Vagina (tissue), 2 donors: Measurements from ENCODE around the gene DDT. TPM values are rescaled to one million over a fixed set of nuclear protein-coding genes. Genes with fewer than 3 reads are reported as not detected.

Source experiments
- DNase-seq, 2 donors: peaks; one replicate each; pipeline ENCODE4 v3.0.0-alpha.2; 2017; ENCODE audit errors: extremely low spot score in 2 of 2
- H3K27ac ChIP-seq: fragments of 200-600 bp; sonication (generic); one replicate; pipeline ENCODE4 v1.5.1; 2019
- H3K27me3 ChIP-seq: fragments of 200-600 bp; sonication (generic); one replicate; pipeline ENCODE4 v1.5.1; 2019
- H3K36me3 ChIP-seq, 2 donors: fragments of 200-600 bp; sonication (generic); one replicate each; pipeline ENCODE4 v1.5.1; 2017 to 2019
- H3K4me1 ChIP-seq: fragments of 200-600 bp; sonication (generic); one replicate; pipeline ENCODE4 v1.5.1; 2019
- H3K4me3 ChIP-seq, 2 donors: fragments of 200-600 bp; sonication (generic); 1 replicate in 1 of 2; 2 replicates in 1 of 2; pipeline ENCODE4 v1.5.1; 2016 to 2019
- H3K9me3 ChIP-seq: fragments of 200-600 bp; sonication (generic); one replicate; pipeline ENCODE4 v1.5.1; 2019
- CTCF ChIP-seq, 3 experiments: fragments of 450-650 bp in 2 of 3; fragments of 200-600 bp in 1 of 3; sonication (generic) in 1 of 3; IDR thresholded peaks; one replicate each; pipeline ENCODE4 v1.5.1; 2017 to 2019; ENCODE audit warnings: antibody characterized with exemption in 3 of 3, mild to moderate bottlenecking in 2 of 3, moderate library complexity in 2 of 3
- POLR2A ChIP-seq, 2 donors: fragments of 450-650 bp; IDR thresholded peaks; one replicate each; pipeline ENCODE4 v1.6.1; 2017; ENCODE audit warnings: antibody characterized with exemption in 2 of 2, mild to moderate bottlenecking in 2 of 2, moderate library complexity in 2 of 2
- POLR2AphosphoS5 ChIP-seq, 2 donors: sonication (generic); formaldehyde crosslinking; IDR thresholded peaks; one replicate each; pipeline ENCODE4 v1.9.0; 2017; ENCODE audit warnings: antibody characterized with exemption in 2 of 2, mild to moderate bottlenecking in 2 of 2, low read depth in 1 of 2; ENCODE audit not compliant: insufficient read depth in 1 of 2
- intact Hi-C: fragments of 100-400 bp; cut with DNase I; formaldehyde crosslinking; loops from one replicate; pipeline ENCODE4 v1.15.1; 2023
- total RNA-seq: library from RNA; depleted of rRNA; stranded (reverse); fragments of >200 nt; gene quantifications from one replicate; pipeline ENCODE4 v1.2.3, GENCODE V29; 2016

The DDT gene
- total RNA-seq, 1 donor from 2014 or later: 167 TPM

- intact Hi-C loops: loop anchor here (5.0 kb wide), 1 partner anchor 68 kb away; the partner anchor contains the start of gene GSTT4
- H3K4me1 ChIP-seq: no peaks in the 10 kb centered on the region
- H3K9me3 ChIP-seq: no peaks in the 10 kb centered on the region
- no peak for TF ChIP-seq CTCF (IDR thresholded peaks at IDR 0.05)
- no peak for TF ChIP-seq POLR2A (IDR thresholded peaks at IDR 0.05)
- no peak for TF ChIP-seq POLR2AphosphoS5 (IDR thresholded peaks at IDR 0.05; ENCODE audit: insufficient read depth in 1 of 2, low read depth in 1 of 2)
- H3K27me3 ChIP-seq: no peaks in the 10 kb centered on the region
- H3K4me3 ChIP-seq: no peak overlapping the region
- no peak for DNase-seq
- no peaks in the 10 kb centered on the region for H3K36me3 ChIP-seq
- no peak overlapping the region for H3K27ac ChIP-seq
These were observed 35.3 kb downstream of the DDT start for GRCh38 chr22:23939017-23939357.

GRCh38 chr22:23938328-23939016, 35.8 kb downstream of the DDT start:
- Histone ChIP-seq H3K4me3 (no peak overlapping the region), H3K9me3 (no peaks in the 10 kb centered on the region), H3K4me1 (no peaks in the 10 kb centered on the region), H3K36me3 (no peaks in the 10 kb centered on the region), H3K27me3 (no peaks in the 10 kb centered on the region), H3K27ac (no peak overlapping the region)
- intact Hi-C loops: loop anchor here (5.0 kb wide), 1 partner anchor 69 kb away; the partner anchor contains the start of gene GSTT4
- TF ChIP-seq POLR2A (IDR thresholded peaks at IDR 0.05): no peak
- TF ChIP-seq CTCF (IDR thresholded peaks at IDR 0.05): no peak
- no peak for TF ChIP-seq POLR2AphosphoS5 (IDR thresholded peaks at IDR 0.05; ENCODE audit: insufficient read depth in 1 of 2, low read depth in 1 of 2)
- no peak for DNase-seq

DNA sequence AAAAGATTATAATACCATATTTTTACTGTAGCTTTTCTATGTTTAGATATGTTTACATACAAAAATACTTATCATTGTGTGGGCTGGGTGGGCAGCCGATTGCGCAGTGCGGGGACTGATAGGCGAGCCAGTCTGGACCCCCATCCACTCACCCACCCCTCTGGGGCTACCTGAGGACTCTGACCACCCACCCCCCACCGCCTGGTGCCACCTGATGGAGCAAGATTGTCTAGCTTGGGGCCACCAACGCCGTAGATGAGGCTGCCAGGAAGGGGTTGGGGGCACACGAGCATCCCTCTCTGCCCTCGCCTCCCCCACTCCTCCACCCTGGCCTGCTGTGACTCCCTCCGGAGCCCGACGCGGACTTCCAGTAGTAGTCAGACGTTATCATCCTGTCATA, 47.7 kb downstream of the DDT start:
- Histone ChIP-seq H3K36me3 (no peaks in the 10 kb centered on the region), H3K27ac (no peak overlapping the region), H3K4me1 (peaks cover 8% of the 10 kb centered on the region), H3K4me3 (no peak overlapping the region), H3K27me3 (no peaks in the 10 kb centered on the region), H3K9me3 (peaks cover 4% of the 10 kb centered on the region)
- intact Hi-C loops: loop anchor here (5.0 kb wide), 1 partner anchor 46 kb away; the partner anchor contains the start of gene DDT
- TF ChIP-seq POLR2AphosphoS5 (IDR thresholded peaks at IDR 0.05; ENCODE audit: insufficient read depth in 1 of 2, low read depth in 1 of 2) (no peak), POLR2A (IDR thresholded peaks at IDR 0.05) (no peak), CTCF (IDR thresholded peaks at IDR 0.05) (no peak)
- DNase-seq: no peak

DNA sequence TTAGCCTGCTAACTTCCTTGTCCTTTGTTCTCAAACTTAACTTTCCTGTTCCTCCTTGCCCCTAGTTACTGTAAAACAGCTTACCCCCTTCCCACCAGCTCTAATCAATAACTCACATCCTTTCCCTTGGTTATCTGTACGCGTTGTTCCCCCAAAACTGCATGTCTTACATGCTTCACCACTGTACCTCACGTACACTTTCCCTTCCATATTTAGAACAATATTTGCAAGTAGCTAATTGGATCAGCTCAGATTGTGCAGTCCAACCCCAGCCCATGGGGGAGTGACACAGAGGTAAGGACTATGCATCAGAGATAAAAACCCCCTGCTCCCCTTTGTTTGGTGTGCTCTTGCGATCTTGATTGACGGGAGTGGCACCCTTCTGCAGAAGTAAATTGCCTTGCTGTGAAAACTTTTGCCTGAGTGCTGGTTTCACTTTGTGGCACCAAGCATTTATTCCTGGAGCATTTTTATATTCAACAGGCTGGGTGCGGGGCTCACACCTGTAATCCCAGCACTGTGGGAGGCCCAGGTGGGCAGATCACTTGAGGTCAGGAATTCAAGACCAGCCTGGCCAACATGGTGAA, 49.1 kb downstream of the DDT start:
- Histone ChIP-seq H3K27me3 (no peaks in the 10 kb centered on the region), H3K36me3 (no peaks in the 10 kb centered on the region)
- intact Hi-C loops: loop anchor here (5.0 kb wide), 1 partner anchor 47 kb away; the partner anchor contains the start of gene DDT

More for the DNA sequence above, 49.1 kb downstream of the DDT start:
- H3K27ac ChIP-seq: no peak overlapping the region
- peaks cover 8% of the 10 kb centered on the region for H3K4me1 ChIP-seq
- TF ChIP-seq CTCF (IDR thresholded peaks at IDR 0.05) (no peak), POLR2AphosphoS5 (IDR thresholded peaks at IDR 0.05; ENCODE audit: insufficient read depth in 1 of 2, low read depth in 1 of 2) (no peak), POLR2A (IDR thresholded peaks at IDR 0.05) (no peak)
- peaks cover 4% of the 10 kb centered on the region for H3K9me3 ChIP-seq
- no peak overlapping the region for H3K4me3 ChIP-seq
- DNase-seq: no peak
